Panc1 (cell line): ENCODE measurements around the gene CYP2C8.

Source experiments
- POLR2AphosphoS5 ChIP-seq: IDR thresholded peaks from 2 replicates; pipeline ENCODE4 v1.6.1; 2012; ENCODE audit warnings: mild to moderate bottlenecking, low read depth, low read length, moderate library complexity
- SIN3A ChIP-seq: IDR thresholded peaks from 2 replicates; pipeline ENCODE4 v1.6.1; 2012; ENCODE audit warnings: low read depth, mild to moderate bottlenecking, low read length, moderate library complexity, borderline replicate concordance; ENCODE audit not compliant: insufficient read depth
- TCF7L2 ChIP-seq: IDR thresholded peaks from 2 replicates; pipeline ENCODE4 v1.6.1; 2011; ENCODE audit warnings: mild to moderate bottlenecking, low read depth, low read length, inconsistent platforms
- TF ChIP-seq, protein P1 (sequence below): fragments of 450-650 bp; IDR thresholded peaks from 2 replicates; pipeline ENCODE4 v1.5.1; 2017; ENCODE audit warnings: mild to moderate bottlenecking
- TF ChIP-seq, protein P2 (sequence below), 2 experiments: IDR thresholded peaks; 2 replicates each; pipeline ENCODE4 v1.6.1; 2011 to 2012; ENCODE audit warnings: low read depth in 2 of 2, control low read depth in 1 of 2, low read length in 1 of 2, mild to moderate bottlenecking in 1 of 2, moderate library complexity in 1 of 2; ENCODE audit not compliant: insufficient read depth in 1 of 2

DNA sequence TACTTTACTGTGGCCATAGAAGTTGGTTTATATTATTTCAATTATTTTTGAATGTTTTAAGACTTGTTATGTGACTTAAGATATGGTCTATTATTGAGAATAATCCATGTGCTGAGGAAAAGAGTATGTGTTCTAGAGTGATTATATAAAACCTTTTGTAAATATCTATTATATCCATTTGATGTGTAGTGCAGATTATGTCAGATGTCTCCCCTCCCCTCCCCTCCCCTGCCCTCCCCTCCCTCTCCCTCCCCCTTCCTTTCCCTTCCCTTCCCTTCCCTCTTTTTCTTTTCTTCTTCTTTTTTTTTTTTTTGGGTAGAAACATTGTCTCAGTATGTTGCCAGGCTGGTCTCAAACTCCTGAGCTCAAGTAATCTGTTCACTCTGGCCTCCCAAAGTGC lies 8.3 kb upstream of the CYP2C8 start:
- TF ChIP-seq, protein P1, sequence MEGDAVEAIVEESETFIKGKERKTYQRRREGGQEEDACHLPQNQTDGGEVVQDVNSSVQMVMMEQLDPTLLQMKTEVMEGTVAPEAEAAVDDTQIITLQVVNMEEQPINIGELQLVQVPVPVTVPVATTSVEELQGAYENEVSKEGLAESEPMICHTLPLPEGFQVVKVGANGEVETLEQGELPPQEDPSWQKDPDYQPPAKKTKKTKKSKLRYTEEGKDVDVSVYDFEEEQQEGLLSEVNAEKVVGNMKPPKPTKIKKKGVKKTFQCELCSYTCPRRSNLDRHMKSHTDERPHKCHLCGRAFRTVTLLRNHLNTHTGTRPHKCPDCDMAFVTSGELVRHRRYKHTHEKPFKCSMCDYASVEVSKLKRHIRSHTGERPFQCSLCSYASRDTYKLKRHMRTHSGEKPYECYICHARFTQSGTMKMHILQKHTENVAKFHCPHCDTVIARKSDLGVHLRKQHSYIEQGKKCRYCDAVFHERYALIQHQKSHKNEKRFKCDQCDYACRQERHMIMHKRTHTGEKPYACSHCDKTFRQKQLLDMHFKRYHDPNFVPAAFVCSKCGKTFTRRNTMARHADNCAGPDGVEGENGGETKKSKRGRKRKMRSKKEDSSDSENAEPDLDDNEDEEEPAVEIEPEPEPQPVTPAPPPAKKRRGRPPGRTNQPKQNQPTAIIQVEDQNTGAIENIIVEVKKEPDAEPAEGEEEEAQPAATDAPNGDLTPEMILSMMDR: no peak
- TF ChIP-seq POLR2AphosphoS5: no peak
- no peak for TF ChIP-seq TCF7L2
- TF ChIP-seq, protein P2, sequence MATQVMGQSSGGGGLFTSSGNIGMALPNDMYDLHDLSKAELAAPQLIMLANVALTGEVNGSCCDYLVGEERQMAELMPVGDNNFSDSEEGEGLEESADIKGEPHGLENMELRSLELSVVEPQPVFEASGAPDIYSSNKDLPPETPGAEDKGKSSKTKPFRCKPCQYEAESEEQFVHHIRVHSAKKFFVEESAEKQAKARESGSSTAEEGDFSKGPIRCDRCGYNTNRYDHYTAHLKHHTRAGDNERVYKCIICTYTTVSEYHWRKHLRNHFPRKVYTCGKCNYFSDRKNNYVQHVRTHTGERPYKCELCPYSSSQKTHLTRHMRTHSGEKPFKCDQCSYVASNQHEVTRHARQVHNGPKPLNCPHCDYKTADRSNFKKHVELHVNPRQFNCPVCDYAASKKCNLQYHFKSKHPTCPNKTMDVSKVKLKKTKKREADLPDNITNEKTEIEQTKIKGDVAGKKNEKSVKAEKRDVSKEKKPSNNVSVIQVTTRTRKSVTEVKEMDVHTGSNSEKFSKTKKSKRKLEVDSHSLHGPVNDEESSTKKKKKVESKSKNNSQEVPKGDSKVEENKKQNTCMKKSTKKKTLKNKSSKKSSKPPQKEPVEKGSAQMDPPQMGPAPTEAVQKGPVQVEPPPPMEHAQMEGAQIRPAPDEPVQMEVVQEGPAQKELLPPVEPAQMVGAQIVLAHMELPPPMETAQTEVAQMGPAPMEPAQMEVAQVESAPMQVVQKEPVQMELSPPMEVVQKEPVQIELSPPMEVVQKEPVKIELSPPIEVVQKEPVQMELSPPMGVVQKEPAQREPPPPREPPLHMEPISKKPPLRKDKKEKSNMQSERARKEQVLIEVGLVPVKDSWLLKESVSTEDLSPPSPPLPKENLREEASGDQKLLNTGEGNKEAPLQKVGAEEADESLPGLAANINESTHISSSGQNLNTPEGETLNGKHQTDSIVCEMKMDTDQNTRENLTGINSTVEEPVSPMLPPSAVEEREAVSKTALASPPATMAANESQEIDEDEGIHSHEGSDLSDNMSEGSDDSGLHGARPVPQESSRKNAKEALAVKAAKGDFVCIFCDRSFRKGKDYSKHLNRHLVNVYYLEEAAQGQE (IDR thresholded peaks at IDR 0.05; ENCODE audit: insufficient read depth in 1 of 2, low read depth in 2 of 2, low read length in 1 of 2): no peak
- TF ChIP-seq SIN3A: no peak
